K562 (cell line): ENCODE measurements around the gene HYI. TPM values are rescaled to one million over a fixed set of nuclear protein-coding genes. Genes with fewer than 3 reads are reported as not detected.

Experiments
- ELF4 ChIP-seq: fragments of 450-650 bp; formaldehyde crosslinking; IDR thresholded peaks from 2 replicates; pipeline ENCODE4 v1.4.0; 2022; ENCODE audit warnings: missing genetic modification characterization
- FOXK2 ChIP-seq, 2 experiments: fragments of 450-650 bp; IDR thresholded peaks in 1 of 2; conservative IDR thresholded peaks in 1 of 2; 2 replicates each; pipeline ENCODE4 v1.6.1; 2016; ENCODE audit warnings: low read depth in 2 of 2, mild to moderate bottlenecking in 1 of 2
- ILF3 ChIP-seq: fragments of 450-650 bp; IDR thresholded peaks from 2 replicates; pipeline ENCODE4 v1.6.1; 2018; ENCODE audit warnings: antibody characterized with exemption, mild to moderate bottlenecking, moderate library complexity, borderline replicate concordance
- MEF2D ChIP-seq: conservative IDR thresholded peaks from 2 replicates; pipeline ENCODE4 v1.6.1; 2016; ENCODE audit warnings: low read depth, missing genetic modification characterization, missing compliant biosample characterization
- ZNF324 ChIP-seq: fragments of 250-450 bp; sonication (Bioruptor Pico); IDR thresholded peaks from 2 replicates; pipeline ENCODE4 v1.4.0; 2020; ENCODE audit warnings: mild to moderate bottlenecking
- ZNF764 ChIP-seq: fragments of 250-450 bp; sonication (Bioruptor Pico); IDR thresholded peaks from 2 replicates; pipeline ENCODE4 v1.4.0; 2020; ENCODE audit warnings: low read depth, mild to moderate bottlenecking, moderate library complexity
- polyA plus RNA-seq, 8 experiments: library from polyadenylated mRNA; depleted of rRNA in 4 of 8; stranded (reverse) in 5 of 8; unstranded in 3 of 8; fragments of >200 nt; fragmentation: Nextera tagmentation in 2 of 8; fragmentation: Illumina TruSeq in 1 of 8; extraction: Ambion mirVana in 2 of 8; extraction: Trizol in 1 of 8; gene quantifications; 2 replicates each; pipeline versions ENCODE4 v1.2.1 to v1.2.3, GENCODE V29; 2011 to 2014; ENCODE audit warnings: inconsistent platforms in 1 of 8, missing spikeins in 1 of 8
- total RNA-seq, 7 experiments: library from RNA; depleted of rRNA in 6 of 7; stranded (reverse); fragments of >200 nt in 6 of 7; fragmentation: Illumina TruSeq in 2 of 7; extraction: Trizol in 2 of 7; gene quantifications; 2 replicates each; pipeline versions ENCODE4 v1.2.1 to v1.2.3, GENCODE V29; 2011 to 2021; ENCODE audit warnings: low replicate concordance in 1 of 7
- TF ChIP-seq, protein P1 (sequence below): sonication (generic); formaldehyde crosslinking; IDR thresholded peaks from 2 replicates; pipeline ENCODE4 v1.8.1; 2023; ENCODE audit warnings: mild to moderate bottlenecking, missing genetic modification reagents

Gene HYI
- total and polyA plus RNA-seq, 9 of the 15 experiments (the other 6 are each of a cell fraction or from before 2014, with no cell fraction given), result 0.04 to 4.1 (median 1.4) TPM; not detected in 1

DNA sequence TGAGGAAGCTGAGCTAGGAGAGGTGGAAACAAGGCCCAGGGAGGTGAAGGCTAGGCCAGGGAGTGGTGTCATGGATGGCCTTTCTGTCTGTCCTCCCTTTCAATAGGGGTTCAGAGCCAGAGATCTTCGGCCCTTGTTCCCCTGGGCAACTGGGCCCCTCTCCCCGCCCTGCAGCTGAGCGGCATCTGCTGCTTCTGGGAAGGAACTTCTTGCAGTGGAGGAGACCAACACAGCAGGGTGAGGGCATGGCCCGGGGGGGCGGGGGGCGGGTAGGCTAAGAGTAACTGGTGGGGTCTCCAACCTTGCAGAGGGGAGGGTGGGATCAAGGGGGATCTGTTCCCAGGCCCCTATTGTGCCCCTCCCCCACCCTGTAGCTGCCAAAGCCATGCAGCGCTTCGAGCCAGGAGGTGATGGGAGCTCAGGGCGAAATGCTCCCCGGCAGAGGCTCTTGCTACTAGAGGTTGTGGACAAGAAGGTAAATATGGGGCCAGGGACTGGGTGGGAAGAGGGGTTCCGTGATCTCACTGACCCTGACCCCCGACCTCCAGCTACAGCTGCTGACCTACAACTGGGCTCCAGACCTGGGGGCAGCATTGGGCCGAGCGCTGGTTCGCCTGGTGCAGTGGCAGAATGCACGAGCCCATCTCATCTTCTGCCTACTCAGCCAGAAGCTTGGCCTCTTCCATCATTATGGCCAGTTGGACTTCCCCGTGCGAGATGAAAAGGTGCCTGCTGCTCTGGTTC lies 11.7 kb downstream of the HYI start (continued):
- no peak for TF ChIP-seq ZNF764
- TF ChIP-seq ELF4 (CRISPR knock-in tag), result no peak
- TF ChIP-seq ILF3, result no peak
- TF ChIP-seq FOXK2 (conservative IDR thresholded peaks at IDR 0.05 in 1 of 2, IDR thresholded peaks at IDR 0.05 in 1 of 2; ENCODE audit: low read depth in 2 of 2), result no peak
- no peak for TF ChIP-seq ZNF324 (CRISPR knock-in tag)
- TF ChIP-seq, protein P1, sequence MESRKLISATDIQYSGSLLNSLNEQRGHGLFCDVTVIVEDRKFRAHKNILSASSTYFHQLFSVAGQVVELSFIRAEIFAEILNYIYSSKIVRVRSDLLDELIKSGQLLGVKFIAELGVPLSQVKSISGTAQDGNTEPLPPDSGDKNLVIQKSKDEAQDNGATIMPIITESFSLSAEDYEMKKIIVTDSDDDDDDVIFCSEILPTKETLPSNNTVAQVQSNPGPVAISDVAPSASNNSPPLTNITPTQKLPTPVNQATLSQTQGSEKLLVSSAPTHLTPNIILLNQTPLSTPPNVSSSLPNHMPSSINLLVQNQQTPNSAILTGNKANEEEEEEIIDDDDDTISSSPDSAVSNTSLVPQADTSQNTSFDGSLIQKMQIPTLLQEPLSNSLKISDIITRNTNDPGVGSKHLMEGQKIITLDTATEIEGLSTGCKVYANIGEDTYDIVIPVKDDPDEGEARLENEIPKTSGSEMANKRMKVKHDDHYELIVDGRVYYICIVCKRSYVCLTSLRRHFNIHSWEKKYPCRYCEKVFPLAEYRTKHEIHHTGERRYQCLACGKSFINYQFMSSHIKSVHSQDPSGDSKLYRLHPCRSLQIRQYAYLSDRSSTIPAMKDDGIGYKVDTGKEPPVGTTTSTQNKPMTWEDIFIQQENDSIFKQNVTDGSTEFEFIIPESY (CRISPR knock-in tag), result no peak
- TF ChIP-seq MEF2D (tag), result no peak
